Neural progenitor cell (in vitro differentiated cells): ENCODE measurements around the gene UBE2V1. TPM values are rescaled to one million over a fixed set of nuclear protein-coding genes. Genes with fewer than 3 reads are reported as not detected.

Experiments used
- DNase-seq: peaks from one replicate; pipeline ENCODE4 v3.0.0-alpha.2; 2016; ENCODE audit warnings: low spot score
- H2AFZ ChIP-seq: fragments of 200-600 bp; sonication (generic); replicated peaks from 2 replicates; pipeline ENCODE4 v1.6.1; 2016; ENCODE audit warnings: antibody characterized with exemption
- H3F3A ChIP-seq: fragments of 200-600 bp; sonication (generic); 2 replicates; pipeline ENCODE4 v1.6.1; 2016; ENCODE audit warnings: antibody characterized with exemption, low read depth
- H3K27ac ChIP-seq: fragments of 200-600 bp; sonication (generic); 2 replicates; pipeline ENCODE4 v1.5.1; 2016; ENCODE audit warnings: mild to moderate bottlenecking
- H3K27me3 ChIP-seq: fragments of 200-600 bp; sonication (generic); 2 replicates; pipeline ENCODE4 v1.6.1; 2016; ENCODE audit warnings: mild to moderate bottlenecking, moderate library complexity
- H3K36me3 ChIP-seq: fragments of 200-600 bp; sonication (generic); 2 replicates; pipeline ENCODE4 v1.5.1; 2016
- H3K4me1 ChIP-seq: fragments of 200-600 bp; sonication (generic); 2 replicates; pipeline ENCODE4 v1.6.1; 2016; ENCODE audit warnings: mixed run types
- H3K4me2 ChIP-seq: fragments of 200-600 bp; sonication (generic); 2 replicates; pipeline ENCODE4 v1.6.1; 2016
- H3K4me3 ChIP-seq: fragments of 200-600 bp; sonication (generic); 2 replicates; pipeline ENCODE4 v1.5.1; 2016
- H3K79me2 ChIP-seq: fragments of 200-600 bp; sonication (generic); 2 replicates; pipeline ENCODE4 v1.6.1; 2016; ENCODE audit warnings: low read depth
- H3K9ac ChIP-seq: fragments of 200-600 bp; sonication (generic); 2 replicates; pipeline ENCODE4 v1.6.1; 2016
- H3K9me3 ChIP-seq: fragments of 200-600 bp; sonication (generic); 2 replicates; pipeline ENCODE4 v1.5.1; 2016; ENCODE audit warnings: low read depth
- H4K20me1 ChIP-seq: fragments of 200-600 bp; sonication (generic); 2 replicates; pipeline ENCODE4 v1.6.1; 2016; ENCODE audit warnings: low read depth
- H3K27ac Mint-ChIP-seq: 3 replicates; pipeline ENCODE4 v1.8.0; 2021; ENCODE audit warnings: mixed read lengths
- H3K27me3 Mint-ChIP-seq: 2 replicates; pipeline ENCODE4 v1.8.0; 2022; ENCODE audit warnings: low read depth, mild to moderate bottlenecking, inconsistent platforms, moderate library complexity, mixed read lengths; ENCODE audit not compliant: insufficient read depth
- H3K36me3 Mint-ChIP-seq: 3 replicates; pipeline ENCODE4 v1.8.0; 2021; ENCODE audit warnings: mixed read lengths
- H3K4me1 Mint-ChIP-seq: 3 replicates; pipeline ENCODE4 v1.8.0; 2021; ENCODE audit warnings: mixed read lengths
- H3K4me3 Mint-ChIP-seq: 3 replicates; pipeline ENCODE4 v1.8.0; 2021; ENCODE audit warnings: mild to moderate bottlenecking, moderate library complexity, mixed read lengths
- H3K9me3 Mint-ChIP-seq: 3 replicates; pipeline ENCODE4 v1.8.0; 2020; ENCODE audit warnings: mixed read lengths
- CTCF ChIP-seq: fragments of 200-600 bp; sonication (generic); IDR thresholded peaks from 2 replicates; pipeline ENCODE4 v1.5.1; 2017; ENCODE audit warnings: antibody characterized with exemption, mild to moderate bottlenecking
- EZH2 ChIP-seq: fragments of 200-600 bp; sonication (generic); IDR thresholded peaks from 2 replicates; pipeline ENCODE4 v1.6.1; 2017; ENCODE audit warnings: antibody characterized with exemption, mild to moderate bottlenecking, moderate library complexity
- EZH2phosphoT487 ChIP-seq: fragments of 200-600 bp; sonication (generic); IDR thresholded peaks from 2 replicates; pipeline ENCODE4 v1.6.1; 2017; ENCODE audit warnings: antibody characterized with exemption
- total RNA-seq: library from RNA; depleted of rRNA; stranded (reverse); fragments of >200 nt; gene quantifications from 2 replicates; pipeline ENCODE4 v1.2.3, GENCODE V29; 2015; ENCODE audit warnings: low replicate concordance

UBE2V1 gene
- total RNA-seq, 1 donor from 2014 or later, result 143 TPM

- TF ChIP-seq CTCF, result no peak
- no peak for TF ChIP-seq EZH2phosphoT487
- no peak for TF ChIP-seq EZH2
- Mint-ChIP-seq H3K4me1 (no peaks in the 10 kb centered on the region), H3K27ac (no peak overlapping the region), H3K27me3 (no peaks in the 10 kb centered on the region), H3K4me3 (no peak overlapping the region), H3K36me3 (peaks cover 14% of the 10 kb centered on the region), H3K9me3 (no peaks in the 10 kb centered on the region)
- H2AFZ ChIP-seq, result no peak overlapping the region
- peaks cover 77% of the 10 kb centered on the region for H4K20me1 ChIP-seq
- no peak overlapping the region for H3K4me2 ChIP-seq
- H3K36me3 ChIP-seq, result no peaks in the 10 kb centered on the region
- H3K4me3 ChIP-seq, result no peak overlapping the region
- no peaks in the 10 kb centered on the region for H3K27me3 ChIP-seq
- H3K79me2 ChIP-seq, result peaks cover 100% of the 10 kb centered on the region
- no peaks in the 10 kb centered on the region for H3K9me3 ChIP-seq
- H3K27ac ChIP-seq, result no peak overlapping the region
- H3K4me1 ChIP-seq, result no peaks in the 10 kb centered on the region
- H3K9ac ChIP-seq, result no peak overlapping the region
- DNase-seq, result no peak
- H3F3A ChIP-seq, result peaks cover 4% of the 10 kb centered on the region
Measured at GRCh38 chr20:50101281-50101680, 11.7 kb downstream of the UBE2V1 start.

GRCh38 chr20:50100552-50100951 lies 12.4 kb downstream of the UBE2V1 start:
- Histone ChIP-seq H3K27ac (no peak overlapping the region), H3K79me2 (peaks cover 97% of the 10 kb centered on the region), H3K9me3 (no peaks in the 10 kb centered on the region), H3K9ac (no peak overlapping the region), H3F3A (peaks cover 12% of the 10 kb centered on the region), H4K20me1 (peaks cover 70% of the 10 kb centered on the region), H3K4me2 (no peak overlapping the region), H3K4me1 (no peaks in the 10 kb centered on the region), H3K36me3 (no peaks in the 10 kb centered on the region), H3K4me3 (no peak overlapping the region), H3K27me3 (no peaks in the 10 kb centered on the region), H2AFZ (no peak overlapping the region)
- TF ChIP-seq EZH2, result no peak
- no peak for TF ChIP-seq CTCF
- no peak for TF ChIP-seq EZH2phosphoT487
- H3K4me3 Mint-ChIP-seq, result no peak overlapping the region
- H3K27ac Mint-ChIP-seq, result no peak overlapping the region
- no peaks in the 10 kb centered on the region for H3K9me3 Mint-ChIP-seq
- peaks cover 14% of the 10 kb centered on the region for H3K36me3 Mint-ChIP-seq
- H3K27me3 Mint-ChIP-seq, result no peaks in the 10 kb centered on the region
- no peaks in the 10 kb centered on the region for H3K4me1 Mint-ChIP-seq
- DNase-seq, result no peak

GRCh38 chr20:50099565-50099991 lies 13.4 kb downstream of the UBE2V1 start:
- Histone ChIP-seq H3K36me3 (peaks cover under 1% of the 10 kb centered on the region), H4K20me1 (peaks cover 74% of the 10 kb centered on the region), H3K9me3 (no peaks in the 10 kb centered on the region), H3K4me1 (no peaks in the 10 kb centered on the region), H3K27me3 (no peaks in the 10 kb centered on the region), H2AFZ (no peak overlapping the region), H3K27ac (no peak overlapping the region), H3K9ac (no peak overlapping the region), H3F3A (peaks cover 21% of the 10 kb centered on the region), H3K4me3 (no peak overlapping the region), H3K79me2 (peaks cover 90% of the 10 kb centered on the region), H3K4me2 (no peak overlapping the region)
- TF ChIP-seq EZH2phosphoT487 (no peak), EZH2 (no peak), CTCF (no peak)
- Mint-ChIP-seq H3K9me3 (no peaks in the 10 kb centered on the region), H3K4me3 (no peak overlapping the region), H3K27me3 (no peaks in the 10 kb centered on the region), H3K4me1 (no peaks in the 10 kb centered on the region), H3K36me3 (peaks cover 11% of the 10 kb centered on the region), H3K27ac (no peak overlapping the region)
- DNase-seq, result no peak
